NCI-H1436 (cell line): ENCODE results near the gene MPP1.

Source experiments
- DNase-seq: peaks from one replicate; lab custom pipeline; 2025; lab: John Stamatoyannopoulos, UW

Gene MPP1

GRCh38 chrX:154775419-154776349, 29.6 kb downstream of the MPP1 start:
- DNase-seq: no peak

- no peak for DNase-seq
Observed at GRCh38 chrX:154774622-154775021, 30.7 kb downstream of the MPP1 start.

GRCh38 chrX:154762537-154763296, 42.6 kb downstream of the MPP1 start, which contains the start of gene DKC1:
Gene DKC1 (plus strand): TSS chrX:154762864. CDS start chrX:154762966, 102 bp downstream.
- DNase-seq: peak; percentile 98

GRCh38 chrX:154761977-154762536, 43.2 kb downstream of the MPP1 start:
- no peak for DNase-seq

- no peak for DNase-seq
Observed at GRCh38 chrX:154758696-154759095, 46.6 kb downstream of the MPP1 start.

- no peak for DNase-seq
Observed at GRCh38 chrX:154751669-154752271, 53.5 kb downstream of the MPP1 start.

- no peak for DNase-seq
Observed at GRCh38 chrX:154751203-154751668, 54.0 kb downstream of the MPP1 start.

- no peak for DNase-seq
Observed at GRCh38 chrX:154750301-154751202, 54.7 kb downstream of the MPP1 start, which contains the start of gene GAB3. Gene GAB3 (minus strand): TSS chrX:154751077. CDS start chrX:154751025, 52 bp downstream.

- DNase-seq: no peak
Observed at GRCh38 chrX:154749856-154750255, 55.4 kb downstream of the MPP1 start.

- peak; percentile 48 for DNase-seq
Observed at GRCh38 chrX:154748712-154749339, 56.5 kb downstream of the MPP1 start.

- DNase-seq: no peak
Observed at GRCh38 chrX:154742613-154743012, 62.7 kb downstream of the MPP1 start.

GRCh38 chrX:154739952-154740465, 65.3 kb downstream of the MPP1 start:
- no peak for DNase-seq

GRCh38 chrX:154738011-154738738, 67.1 kb downstream of the MPP1 start:
- no peak for DNase-seq

GRCh38 chrX:154737136-154737535, 68.1 kb downstream of the MPP1 start:
- DNase-seq: no peak

- no peak for DNase-seq
Observed at GRCh38 chrX:154735695-154736393, 69.4 kb downstream of the MPP1 start.

- no peak for DNase-seq
Observed at GRCh38 chrX:154734061-154734781, 71.1 kb downstream of the MPP1 start.

GRCh38 chrX:154733066-154733425, 72.2 kb downstream of the MPP1 start:
- DNase-seq: no peak

GRCh38 chrX:154732421-154733065, 72.7 kb downstream of the MPP1 start:
- DNase-seq: no peak
